Stomach (tissue), 9 donors: ENCODE measurements around the gene TENM4. TPM values are rescaled to one million over a fixed set of nuclear protein-coding genes. Genes with fewer than 3 reads are reported as not detected.

Source experiments
- DNase-seq, 2 donors: peaks; one replicate each; pipeline versions ENCODE4 v3.0.0 to v3.0.0-alpha.2; 2013 to 2019
- H3K27ac ChIP-seq, 5 donors: fragments of 200-600 bp in 4 of 5; sonication (generic) in 4 of 5; one replicate each; pipeline ENCODE4 v1.5.1; 2013 to 2019; ENCODE audit warnings: mild to moderate bottlenecking in 1 of 5, moderate library complexity in 1 of 5
- H3K27me3 ChIP-seq, 3 donors: fragments of 200-600 bp; sonication (generic); one replicate each; pipeline ENCODE4 v1.5.1; 2017 to 2019; ENCODE audit warnings: mixed run types in 1 of 3
- H3K36me3 ChIP-seq, 4 donors: fragments of 200-600 bp; sonication (generic); 1 replicate in 3 of 4; 2 replicates in 1 of 4; pipeline ENCODE4 v1.5.1; 2016 to 2019
- H3K4me1 ChIP-seq, 4 donors: fragments of 200-600 bp; sonication (generic); one replicate each; pipeline ENCODE4 v1.5.1; 2016 to 2019
- H3K4me3 ChIP-seq, 4 donors: fragments of 200-600 bp; sonication (generic) in 3 of 4; one replicate each; pipeline ENCODE4 v1.5.1; 2016 to 2019; ENCODE audit warnings: mild to moderate bottlenecking in 1 of 4
- H3K9me3 ChIP-seq, 4 donors: fragments of 200-600 bp; sonication (generic); one replicate each; pipeline ENCODE4 v1.5.1; 2016 to 2019
- CTCF ChIP-seq, 7 experiments: fragments of 450-650 bp in 4 of 7; fragments of 200-600 bp in 3 of 7; sonication (generic) in 3 of 7; IDR thresholded peaks; one replicate each; pipeline ENCODE4 v1.5.1; 2016 to 2019; ENCODE audit warnings: antibody characterized with exemption in 7 of 7, control low read depth in 2 of 7, mild to moderate bottlenecking in 1 of 7
- EP300 ChIP-seq: sonication (generic); formaldehyde crosslinking; IDR thresholded peaks from one replicate; pipeline ENCODE4 v1.6.1; 2017; ENCODE audit warnings: antibody characterized with exemption
- POLR2A ChIP-seq, 4 donors: fragments of 450-650 bp; IDR thresholded peaks; one replicate each; pipeline ENCODE4 v1.6.1; 2016; ENCODE audit warnings: antibody characterized with exemption in 4 of 4, control low read depth in 2 of 4, mild to moderate bottlenecking in 1 of 4, moderate library complexity in 1 of 4
- POLR2AphosphoS5 ChIP-seq, 3 donors: sonication (generic); formaldehyde crosslinking; IDR thresholded peaks; one replicate each; pipeline ENCODE4 v1.6.1; 2016; ENCODE audit warnings: antibody characterized with exemption in 3 of 3
- WGBS, 5 donors: extraction: QIAGEN DNeasy Blood & Tissue Kit in 3 of 5; methylation state at CpG; one replicate each; pipeline versions ENCODE4 v1.1.5 to v1.1.7; 2013 to 2018; 5-methylcytosine and 5-hydroxymethylcytosine counted together
- intact Hi-C: fragments of 100-400 bp; cut with DNase I; formaldehyde crosslinking; loops from one replicate; pipeline ENCODE4 v1.15.1; 2023; ENCODE audit warnings: low total_unique reads
- polyA plus RNA-seq, 3 donors: library from polyadenylated mRNA; stranded (reverse); fragments of 200-250 nt; gene quantifications; one replicate each; pipeline ENCODE4 v1.2.3, GENCODE V29; 2013
- total RNA-seq, 5 donors: library from RNA; depleted of rRNA; stranded (reverse); fragments of >200 nt; gene quantifications; one replicate each; pipeline versions ENCODE4 v1.1.0 to v1.2.3, GENCODE V29; 2014 to 2016
- donor health status: healthy with polysubstance abuse.
- donor health status: Bipolar disorder and iron deficiency.
- donor health status: healthy.

Gene TENM4
- total and polyA plus RNA-seq, 8 donors = 0.06 to 13.2 (median 0.87) TPM; not detected in 1

DNA sequence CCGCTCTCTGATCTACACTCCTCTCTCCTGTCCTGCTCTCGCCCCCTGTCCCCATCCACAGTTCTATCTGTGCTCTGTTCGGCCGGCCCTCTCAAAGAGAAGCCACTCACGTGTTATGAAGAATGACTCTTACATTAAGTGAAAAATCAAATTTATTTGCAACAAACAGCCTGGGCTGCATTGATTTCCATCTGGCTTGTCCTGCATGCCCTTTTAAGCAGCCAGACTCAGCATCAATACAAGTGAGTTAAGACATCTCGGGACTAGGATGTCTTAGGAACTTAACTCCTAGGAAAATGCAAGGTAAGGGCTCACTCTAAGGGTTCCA, 373.5 kb downstream of the TENM4 start:
- TF ChIP-seq EP300 (no peak), POLR2AphosphoS5 (IDR thresholded peaks at IDR 0.05) (no peak), CTCF (IDR thresholded peaks at IDR 0.05) (no peak), POLR2A (IDR thresholded peaks at IDR 0.05) (no peak)
- H3K4me1 ChIP-seq = peaks cover 0 to 4% (median 0%) of the 10 kb centered on the region in 4 donors
- DNase-seq = no peak
- no peak overlapping the region for H3K27ac ChIP-seq
- no peaks in the 10 kb centered on the region for H3K27me3 ChIP-seq
- no peaks in the 10 kb centered on the region for H3K36me3 ChIP-seq
- no peak overlapping the region for H3K4me3 ChIP-seq
- H3K9me3 ChIP-seq = no peaks in the 10 kb centered on the region
- intact Hi-C loops = no loop called here
- WGBS, 5 donors = 67 to 75% (median 74%) methylated on average over 6 of the region's 6 CpGs

DNA sequence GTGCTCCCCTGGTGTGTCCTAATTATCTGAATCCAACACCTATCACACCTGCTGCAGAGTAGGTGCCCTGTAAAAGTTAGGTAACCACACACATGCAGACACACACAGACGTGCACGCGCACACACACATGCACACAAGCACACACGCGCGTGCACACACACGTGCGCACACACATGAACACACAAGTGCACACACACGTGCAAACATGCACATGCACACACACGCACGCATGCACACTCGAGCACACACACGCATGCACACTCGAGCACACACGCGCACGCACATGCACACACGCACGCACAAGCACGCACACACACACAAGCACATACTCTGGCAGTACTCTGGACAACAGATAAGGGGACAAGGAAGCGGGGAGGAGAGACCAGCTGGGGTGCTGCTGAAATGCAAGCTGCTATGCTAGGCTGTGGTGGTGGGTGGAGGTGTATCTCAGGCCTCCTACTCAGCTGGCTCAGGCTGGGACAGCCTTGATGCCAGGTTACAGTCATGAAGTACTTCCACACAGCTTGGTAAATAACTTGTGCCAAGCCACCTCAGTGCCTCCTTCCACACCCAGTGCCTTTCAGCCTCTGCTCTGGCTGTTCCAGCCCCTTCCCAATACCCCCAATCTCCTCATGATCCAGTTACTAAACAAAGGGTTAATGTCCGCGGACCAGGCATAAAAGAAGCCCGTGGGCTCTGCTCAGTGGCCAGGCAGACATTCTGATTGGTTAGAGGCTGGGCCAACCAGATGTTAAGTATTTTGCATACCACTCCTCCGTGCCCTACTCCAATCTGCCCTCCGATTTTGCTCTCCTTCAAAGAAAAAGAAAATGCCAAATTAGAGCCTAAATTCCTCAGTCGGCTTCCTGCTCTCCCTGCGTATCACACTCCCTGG, 374.1 kb downstream of the TENM4 start:
- H3K4me3 ChIP-seq = no peak overlapping the region
- H3K4me1 ChIP-seq = peaks cover 0 to 4% (median 0%) of the 10 kb centered on the region in 4 donors
- H3K27ac ChIP-seq = no peak overlapping the region
- DNase-seq = no peak
- intact Hi-C loops = no loop called here
- no peaks in the 10 kb centered on the region for H3K9me3 ChIP-seq
- WGBS, 5 donors = 65 to 88% (median 82%) methylated on average over 14 to 28 of the region's 28 CpGs
- TF ChIP-seq EP300 = no peak
- no peak for TF ChIP-seq POLR2A (IDR thresholded peaks at IDR 0.05)
- no peak for TF ChIP-seq POLR2AphosphoS5 (IDR thresholded peaks at IDR 0.05)
- no peak for TF ChIP-seq CTCF (IDR thresholded peaks at IDR 0.05)
- no peaks in the 10 kb centered on the region for H3K27me3 ChIP-seq
- H3K36me3 ChIP-seq = no peaks in the 10 kb centered on the region

DNA sequence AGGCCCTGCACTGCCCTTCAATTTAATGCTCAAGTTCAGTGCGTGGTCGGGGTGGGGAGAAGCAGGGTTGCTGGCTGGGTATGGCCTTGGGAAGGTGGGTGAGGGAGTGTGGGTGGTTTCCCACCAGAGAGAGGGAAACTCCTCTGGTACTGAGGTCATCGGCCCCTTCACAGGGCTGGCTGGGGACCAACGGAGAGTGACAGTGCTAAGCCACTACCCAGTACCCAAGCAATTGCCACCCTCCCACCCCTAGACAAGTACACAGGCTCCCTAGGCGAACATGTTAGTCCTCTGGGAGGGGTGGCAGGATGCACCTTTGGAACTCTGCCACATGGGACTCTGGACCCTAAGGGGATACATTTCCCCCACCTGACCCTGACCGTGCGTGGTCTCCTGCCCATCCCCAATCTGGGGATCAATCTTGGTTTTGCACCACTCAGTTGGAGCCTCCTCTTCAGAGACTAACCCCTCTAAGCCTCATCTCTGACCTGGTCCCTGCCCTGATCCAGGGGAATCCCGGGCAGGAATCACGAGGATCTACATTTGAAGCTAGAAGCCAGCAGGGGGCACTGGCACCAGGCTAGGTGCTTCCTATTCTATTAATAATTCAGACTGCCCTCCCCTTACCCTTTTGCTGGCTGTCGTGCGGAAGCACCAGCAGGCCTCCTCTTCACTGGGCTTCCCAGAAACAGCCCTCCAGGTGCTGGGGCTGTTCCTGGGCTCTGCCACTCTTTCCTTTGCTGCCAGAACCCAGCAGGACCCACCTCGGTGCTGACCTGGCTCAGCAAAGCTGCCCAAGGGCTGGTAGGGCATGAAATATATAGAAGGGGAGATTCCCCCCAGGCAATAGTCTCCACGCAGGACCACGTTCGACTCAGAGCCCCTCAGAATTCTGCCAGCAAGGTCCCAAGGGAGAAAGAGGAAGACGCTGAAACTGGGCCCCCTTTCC, 377.7 kb downstream of the TENM4 start:
- 69 to 73% (median 70%) methylated on average over 13 to 16 of the region's 16 CpGs for WGBS, 5 donors
- peaks cover 0 to 4% (median 0%) of the 10 kb centered on the region in 4 donors for H3K4me1 ChIP-seq
- intact Hi-C loops = no loop called here
- TF ChIP-seq CTCF (IDR thresholded peaks at IDR 0.05) (no peak), EP300 (no peak), POLR2A (IDR thresholded peaks at IDR 0.05) (no peak), POLR2AphosphoS5 (IDR thresholded peaks at IDR 0.05) (no peak)
- H3K9me3 ChIP-seq = no peaks in the 10 kb centered on the region
- H3K4me3 ChIP-seq = no peak overlapping the region
- peak in 1 of 2 donors; percentile 55 for DNase-seq
- no peak overlapping the region for H3K27ac ChIP-seq
- no peaks in the 10 kb centered on the region for H3K36me3 ChIP-seq
- H3K27me3 ChIP-seq = no peaks in the 10 kb centered on the region
